Effector memory CD4-positive, alpha-beta T cell (primary cell): ENCODE measurements around the gene CACNA1D.

Experiments used
- DNase-seq, 3 donors: peaks; one replicate each; pipeline ENCODE4 v3.0.0-alpha.2; 2020
- H3K27ac ChIP-seq: 2 replicates; pipeline ENCODE4 v1.7.0; 2013; ENCODE audit warnings: mild to moderate bottlenecking, low read length, moderate library complexity; ENCODE audit not compliant: insufficient read depth, poor library complexity, severe bottlenecking
- H3K27me3 ChIP-seq: replicated peaks from 2 replicates; pipeline ENCODE4 v1.7.0; 2013; ENCODE audit warnings: mild to moderate bottlenecking, low read length; ENCODE audit not compliant: insufficient read depth, control insufficient read depth, poor library complexity, severe bottlenecking
- H3K36me3 ChIP-seq: 2 replicates; pipeline ENCODE4 v1.7.0; 2013; ENCODE audit warnings: mild to moderate bottlenecking, low read length, moderate library complexity; ENCODE audit not compliant: control insufficient read depth, insufficient read depth
- H3K4me1 ChIP-seq: 2 replicates; pipeline ENCODE4 v1.7.0; 2013; ENCODE audit warnings: low read length, mild to moderate bottlenecking; ENCODE audit not compliant: control insufficient read depth, insufficient read depth, poor library complexity, severe bottlenecking
- H3K4me3 ChIP-seq: 2 replicates; pipeline ENCODE4 v1.7.0; 2013; ENCODE audit warnings: low read length, low read depth, mild to moderate bottlenecking; ENCODE audit not compliant: insufficient read depth, poor library complexity, severe bottlenecking
- H3K9me3 ChIP-seq: 2 replicates; pipeline ENCODE4 v1.7.0; 2013; ENCODE audit warnings: mild to moderate bottlenecking, low read length, moderate library complexity; ENCODE audit not compliant: control insufficient read depth

CACNA1D gene

DNA sequence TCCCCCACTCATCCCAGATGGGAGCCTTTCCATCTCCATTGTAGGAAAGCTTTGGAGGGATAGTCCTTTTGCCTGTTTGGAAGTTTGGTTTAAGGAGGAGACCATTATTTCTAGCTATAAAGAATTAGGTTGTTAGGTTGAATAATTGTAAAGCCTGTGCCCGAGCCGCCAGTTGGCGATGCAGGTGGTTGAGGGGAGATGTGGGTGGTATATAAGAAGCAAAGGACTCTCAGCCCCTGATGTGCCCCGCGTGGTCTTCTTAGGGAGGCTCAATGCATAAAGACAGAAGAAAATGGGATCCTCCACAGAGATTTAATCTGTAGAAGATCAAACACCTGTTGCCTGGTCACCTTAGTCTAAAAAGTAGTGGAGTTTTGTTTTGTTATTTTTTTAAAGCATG, 296.1 kb downstream of the CACNA1D start:
- Histone ChIP-seq H3K4me1 (no peaks in the 10 kb centered on the region), H3K36me3 (no peaks in the 10 kb centered on the region), H3K9me3 (no peaks in the 10 kb centered on the region), H3K27ac (no peak overlapping the region), H3K4me3 (no peak overlapping the region), H3K27me3 (peaks cover 2% of the 10 kb centered on the region)
- no peak for DNase-seq

- Histone ChIP-seq H3K27ac (no peak overlapping the region), H3K36me3 (no peaks in the 10 kb centered on the region), H3K9me3 (no peaks in the 10 kb centered on the region), H3K4me3 (no peak overlapping the region), H3K4me1 (no peaks in the 10 kb centered on the region), H3K27me3 (peaks cover 2% of the 10 kb centered on the region)
- no peak for DNase-seq
These were observed 296.9 kb downstream of the CACNA1D start for GRCh38 chr3:53791317-53791716.

DNA sequence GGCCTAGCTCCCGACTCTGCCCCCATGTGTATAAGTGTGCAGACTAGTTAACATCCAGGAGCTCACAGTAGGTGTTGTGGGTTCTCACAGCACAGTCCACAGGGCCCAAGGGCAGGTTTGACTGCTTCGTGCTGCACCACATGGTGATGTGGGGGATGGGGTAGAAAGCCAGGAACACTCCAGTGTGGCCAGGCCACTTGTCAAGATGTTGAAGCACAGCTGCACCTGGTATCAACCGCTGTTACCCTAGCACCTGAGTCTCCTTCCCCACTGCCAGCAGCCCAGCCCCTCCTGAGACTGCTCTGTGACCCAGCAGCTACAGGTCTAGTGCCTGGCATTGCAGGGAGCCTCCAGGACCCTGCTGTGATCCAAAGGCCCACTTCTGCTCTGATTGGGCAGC, 298.5 kb downstream of the CACNA1D start:
- no peak for DNase-seq
- H3K27me3 ChIP-seq, result peaks cover 2% of the 10 kb centered on the region
- no peak overlapping the region for H3K27ac ChIP-seq
- no peaks in the 10 kb centered on the region for H3K36me3 ChIP-seq
- H3K4me1 ChIP-seq, result no peaks in the 10 kb centered on the region
- no peak overlapping the region for H3K4me3 ChIP-seq
- H3K9me3 ChIP-seq, result no peaks in the 10 kb centered on the region

- Histone ChIP-seq H3K36me3 (no peaks in the 10 kb centered on the region), H3K27me3 (peaks cover 2% of the 10 kb centered on the region), H3K27ac (no peak overlapping the region), H3K4me1 (no peaks in the 10 kb centered on the region), H3K4me3 (no peak overlapping the region), H3K9me3 (no peaks in the 10 kb centered on the region)
- no peak for DNase-seq
These were observed 300.2 kb downstream of the CACNA1D start for GRCh38 chr3:53794597-53794996.

GRCh38 chr3:53795176-53795575, 300.8 kb downstream of the CACNA1D start:
- Histone ChIP-seq H3K9me3 (no peaks in the 10 kb centered on the region), H3K4me1 (no peaks in the 10 kb centered on the region), H3K27ac (no peak overlapping the region), H3K27me3 (peaks cover 2% of the 10 kb centered on the region), H3K36me3 (no peaks in the 10 kb centered on the region), H3K4me3 (no peak overlapping the region)
- no peak for DNase-seq

DNA sequence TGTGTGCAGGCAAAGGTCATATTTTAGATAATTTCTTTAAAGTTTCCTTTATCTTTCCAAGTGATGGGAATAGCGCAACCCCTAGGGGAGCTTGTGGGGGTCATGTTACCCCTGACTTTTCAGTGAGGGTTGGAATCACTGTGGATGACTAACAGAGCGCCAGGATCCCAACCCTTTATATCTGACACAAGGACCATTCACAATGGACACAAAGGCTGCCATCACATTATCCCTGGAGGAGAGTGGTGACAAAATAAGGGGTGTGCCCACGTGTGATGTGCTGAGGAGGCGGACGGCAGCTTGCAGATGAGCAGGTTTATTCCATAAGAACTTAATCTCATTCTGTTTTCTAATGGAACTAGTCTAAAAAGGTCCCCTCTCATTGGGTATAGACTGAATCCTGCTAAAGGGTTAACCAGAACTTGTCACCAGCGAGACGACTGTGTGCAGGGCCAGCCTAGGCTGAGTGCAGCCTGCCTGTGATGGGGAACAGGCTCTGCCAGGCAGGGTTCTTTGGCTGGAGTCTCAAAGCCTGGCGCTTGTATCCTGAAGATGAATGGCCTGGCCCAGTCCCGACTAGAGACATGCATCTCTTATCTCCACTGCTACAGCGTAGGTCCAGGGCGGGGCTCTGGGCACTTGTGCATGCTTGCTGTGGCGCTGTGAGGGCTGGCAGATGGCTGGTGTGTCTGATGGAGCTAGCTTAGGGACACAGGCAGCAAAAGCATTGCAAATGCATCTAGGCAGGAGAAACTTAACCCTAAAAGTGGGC, 301.6 kb downstream of the CACNA1D start:
- no peaks in the 10 kb centered on the region for H3K9me3 ChIP-seq
- no peak for DNase-seq

DNA sequence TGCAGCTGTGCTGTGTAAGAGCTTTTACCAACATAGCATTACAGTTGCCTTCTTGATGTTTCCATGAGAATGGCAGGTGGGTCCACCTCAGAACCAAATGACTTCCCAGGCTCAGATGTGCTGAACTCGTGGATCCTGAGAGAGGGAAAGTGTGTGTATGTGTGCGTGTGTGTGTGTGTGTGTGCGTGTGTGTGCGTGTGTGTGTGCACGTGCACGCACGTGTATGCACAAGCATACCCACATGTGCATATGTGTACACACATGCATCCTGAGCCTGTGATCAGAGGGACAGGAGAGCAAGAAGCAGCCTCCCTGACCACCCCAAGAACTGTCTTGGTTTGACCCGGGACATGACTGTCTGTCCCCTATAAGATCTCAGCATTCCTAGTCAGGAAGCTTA, 303.7 kb downstream of the CACNA1D start:
- no peaks in the 10 kb centered on the region for H3K4me1 ChIP-seq
- H3K9me3 ChIP-seq, result no peaks in the 10 kb centered on the region
- no peak overlapping the region for H3K27ac ChIP-seq
- DNase-seq, result no peak
- H3K36me3 ChIP-seq, result no peaks in the 10 kb centered on the region
- peaks cover 2% of the 10 kb centered on the region for H3K27me3 ChIP-seq
- no peak overlapping the region for H3K4me3 ChIP-seq

More for the DNA sequence above, 301.6 kb downstream of the CACNA1D start:
- Histone ChIP-seq H3K27me3 (peaks cover 2% of the 10 kb centered on the region), H3K4me1 (no peaks in the 10 kb centered on the region), H3K4me3 (no peak overlapping the region), H3K36me3 (no peaks in the 10 kb centered on the region), H3K27ac (no peak overlapping the region)

GRCh38 chr3:53799338-53799865, 305.0 kb downstream of the CACNA1D start:
- H3K36me3 ChIP-seq, result no peaks in the 10 kb centered on the region
- no peak overlapping the region for H3K4me3 ChIP-seq
- no peak for DNase-seq
- H3K27ac ChIP-seq, result no peak overlapping the region
- H3K27me3 ChIP-seq, result no peaks in the 10 kb centered on the region
- no peaks in the 10 kb centered on the region for H3K9me3 ChIP-seq
- H3K4me1 ChIP-seq, result no peaks in the 10 kb centered on the region

DNA sequence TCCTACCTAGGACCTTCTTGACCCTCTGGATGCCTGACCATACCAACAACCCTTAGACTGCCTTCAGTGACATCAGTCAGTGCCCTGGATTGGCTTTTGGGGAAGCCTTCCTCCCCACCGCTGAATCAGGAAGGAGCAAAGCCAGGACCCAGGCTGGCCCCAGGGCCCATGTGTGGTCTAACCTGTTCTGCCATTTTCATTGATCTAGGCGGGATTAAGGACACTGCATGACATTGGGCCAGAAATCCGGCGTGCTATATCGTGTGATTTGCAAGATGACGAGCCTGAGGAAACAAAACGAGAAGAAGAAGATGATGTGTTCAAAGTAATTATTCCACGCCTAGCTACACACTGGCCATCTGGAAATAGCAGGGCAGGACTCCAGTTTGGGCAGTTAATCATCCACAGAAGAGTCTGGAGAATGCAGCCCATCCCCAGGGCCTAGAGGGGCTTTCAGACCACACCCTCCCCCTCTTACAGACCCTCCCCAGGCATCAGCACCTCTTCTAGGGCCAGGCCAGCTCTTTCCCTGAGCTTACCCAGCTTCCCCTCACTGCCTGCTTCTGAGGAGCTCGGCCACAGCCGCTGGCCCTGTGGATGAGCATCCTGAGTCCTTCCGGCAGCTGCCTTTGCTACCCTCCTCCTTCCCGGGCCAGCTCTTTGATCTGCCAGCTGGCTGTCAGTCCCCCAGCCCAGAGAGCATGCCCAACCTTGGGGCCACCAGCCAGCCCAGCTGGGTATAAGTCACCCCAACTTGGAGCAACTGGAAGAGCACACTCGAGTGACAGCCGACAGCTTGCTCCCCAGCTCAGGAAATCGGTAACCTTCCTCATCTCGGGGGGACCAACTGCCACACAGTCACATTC, 305.9 kb downstream of the CACNA1D start:
- DNase-seq, result no peak
- H3K4me1 ChIP-seq, result no peaks in the 10 kb centered on the region
- no peaks in the 10 kb centered on the region for H3K36me3 ChIP-seq
- no peak overlapping the region for H3K4me3 ChIP-seq
- no peaks in the 10 kb centered on the region for H3K27me3 ChIP-seq
- H3K9me3 ChIP-seq, result no peaks in the 10 kb centered on the region
- H3K27ac ChIP-seq, result no peak overlapping the region

- no peak overlapping the region for H3K4me3 ChIP-seq
- H3K36me3 ChIP-seq, result no peaks in the 10 kb centered on the region
- H3K9me3 ChIP-seq, result no peaks in the 10 kb centered on the region
- H3K4me1 ChIP-seq, result no peaks in the 10 kb centered on the region
- no peak overlapping the region for H3K27ac ChIP-seq
- H3K27me3 ChIP-seq, result no peaks in the 10 kb centered on the region
- DNase-seq, result no peak
These were observed 306.9 kb downstream of the CACNA1D start for GRCh38 chr3:53801319-53801718.
